ENCODE data around the gene CCL17. TPM values are rescaled to one million over a fixed set of nuclear protein-coding genes. Genes with fewer than 3 reads are reported as not detected.
"Not testable (repeated sequence)": the region's sequence is repeated elsewhere in the genome, so short reads cannot be mapped to it uniquely, and the experiment has no call there.

CCL17 gene
- total and polyA plus RNA-seq, 5 donors = not detected

DNA sequence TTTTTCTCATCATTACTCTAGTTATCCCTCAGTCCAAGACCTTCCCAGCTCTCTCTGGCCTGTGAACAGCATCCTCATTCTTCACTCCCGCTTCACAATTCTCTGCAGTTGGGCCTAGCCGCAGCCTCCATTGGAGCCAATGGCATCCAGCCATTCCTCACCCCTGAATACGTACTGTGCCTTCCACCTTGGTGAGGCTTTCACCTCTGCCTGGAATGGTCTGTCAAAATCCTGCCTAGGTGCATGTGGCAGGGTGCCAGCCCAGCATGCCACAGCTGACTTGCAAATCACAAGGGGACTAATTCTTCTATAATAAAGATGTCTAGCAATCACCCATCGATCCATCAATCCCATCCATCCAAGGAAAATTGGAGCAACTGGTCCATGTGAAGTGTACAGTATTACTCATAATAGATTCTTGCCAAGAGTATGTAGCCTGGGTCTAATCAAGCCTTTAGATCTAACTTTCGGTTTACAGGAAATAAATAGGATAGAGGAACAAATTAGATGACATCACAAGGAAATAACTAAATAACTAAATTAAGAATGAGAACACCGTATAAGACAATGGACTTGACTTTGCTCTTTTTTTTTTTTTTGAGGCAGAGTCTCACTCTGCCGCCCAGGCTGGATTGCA, 37.3 kb upstream of the CCL17 start:
- 65% methylated on average over 7 of the region's 7 CpGs for WGBS
- no peaks in the 10 kb centered on the region for H3K9me3 ChIP-seq (ENCODE audit: control insufficient read depth, low read length)
- ATAC-seq = no peak
- no peak overlapping the region for H3K4me3 ChIP-seq (ENCODE audit: low read length)
- intact Hi-C loops (cut with DNase I) = no loop called here
- H3K27me3 ChIP-seq (ENCODE audit: control insufficient read depth, insufficient read depth) = no peaks in the 10 kb centered on the region
- no peak overlapping the region for H3K27ac ChIP-seq (ENCODE audit: low read length)
- H3K4me1 ChIP-seq (ENCODE audit: control insufficient read depth, insufficient read depth, low read length) = no peaks in the 10 kb centered on the region
- no peak for DNase-seq

DNA sequence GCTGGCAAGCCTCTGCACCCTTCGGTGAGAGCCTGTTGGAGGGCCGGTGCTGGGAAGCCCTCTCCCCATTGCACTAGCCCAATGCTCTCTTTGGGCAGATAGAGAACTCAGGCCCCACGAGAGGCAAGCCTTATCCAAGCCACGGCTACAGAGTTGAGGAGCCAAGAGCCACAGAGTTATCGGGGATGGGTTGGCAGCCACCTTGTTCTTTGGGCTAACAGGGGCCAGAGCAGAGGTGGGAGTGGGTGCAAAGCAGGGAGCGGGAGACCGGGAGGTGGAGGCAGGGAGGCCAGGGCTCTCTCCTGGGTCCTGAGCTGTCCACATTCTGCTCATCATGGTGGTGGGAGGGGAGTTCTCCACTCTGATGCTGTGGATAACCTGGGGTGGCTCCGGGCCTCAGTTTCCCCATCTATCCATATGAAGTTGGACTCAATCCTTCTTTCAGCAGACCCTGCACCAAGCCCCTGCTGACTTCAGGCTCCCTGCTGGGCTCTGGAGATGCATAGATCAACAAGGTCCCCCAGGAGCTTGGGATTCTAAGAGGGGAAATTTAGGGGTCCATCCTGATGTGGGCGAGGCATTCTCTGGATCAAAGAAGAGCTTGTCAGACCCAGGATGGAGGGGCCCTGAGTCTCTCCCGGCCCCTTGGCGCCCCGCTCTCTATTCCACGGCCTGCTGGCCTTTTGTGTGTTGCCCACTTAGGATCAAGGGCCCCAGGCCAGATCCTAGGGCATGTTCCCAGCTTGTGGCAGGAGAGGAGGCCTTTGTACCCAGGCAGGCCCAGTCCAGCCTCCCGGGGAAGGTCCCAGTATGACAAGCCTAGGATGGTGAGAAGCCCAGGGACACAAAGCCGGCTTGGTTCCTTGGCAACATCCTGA, 32.8 kb upstream of the CCL17 start:
- no peak for ATAC-seq
- Histone ChIP-seq H3K27ac (ENCODE audit: low read length) (peak overlapping the region; percentile 51), H3K4me3 (ENCODE audit: low read length) (no peak overlapping the region), H3K4me1 (ENCODE audit: control insufficient read depth, insufficient read depth, low read length) (no peaks in the 10 kb centered on the region), H3K27me3 (ENCODE audit: control insufficient read depth, insufficient read depth) (no peaks in the 10 kb centered on the region), H3K9me3 (ENCODE audit: control insufficient read depth, low read length) (no peaks in the 10 kb centered on the region)
- intact Hi-C loops (cut with DNase I) = no loop called here
- DNase-seq = no peak
- 70% methylated on average over 15 of the region's 15 CpGs for WGBS

DNA sequence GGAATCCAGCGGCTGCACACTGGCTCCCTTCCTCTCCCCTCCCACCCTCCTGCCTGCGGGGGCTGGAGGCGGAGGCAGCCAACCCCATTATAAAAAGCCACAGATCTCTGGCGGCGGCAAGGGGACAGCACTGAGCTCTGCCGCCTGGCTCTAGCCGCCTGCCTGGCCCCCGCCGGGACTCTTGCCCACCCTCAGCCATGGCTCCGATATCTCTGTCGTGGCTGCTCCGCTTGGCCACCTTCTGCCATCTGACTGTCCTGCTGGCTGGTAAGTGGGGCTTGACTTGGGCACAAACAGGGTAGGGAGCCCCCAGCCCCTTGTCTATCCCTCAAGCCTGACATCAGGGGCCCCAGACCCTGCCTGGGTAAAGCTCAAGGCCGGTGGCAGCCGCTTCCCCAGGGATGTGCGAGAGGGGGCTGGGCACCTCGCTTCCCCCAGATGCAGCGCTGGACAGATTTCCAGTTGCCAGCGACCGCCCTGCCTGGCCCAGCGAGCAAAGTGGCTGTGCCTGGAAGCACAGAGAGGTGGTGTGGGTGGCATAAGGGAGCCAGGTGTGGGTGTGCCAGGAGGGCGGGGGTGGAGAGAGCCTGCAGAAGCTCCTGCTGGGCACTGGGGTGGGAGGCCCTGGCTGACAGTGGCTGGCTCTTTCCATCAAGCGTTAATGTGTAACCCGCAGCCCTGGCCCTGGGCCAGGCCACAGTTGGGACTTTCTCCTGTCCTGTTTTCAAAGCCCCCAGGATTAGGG, 32.0 kb upstream of the CCL17 start, which contains the start of gene CX3CL1:
Gene CX3CL1 (plus strand): TSS at position 119 of the 745 bp plus-strand sequence. CDS start 79 bp downstream, at position 198.
- Histone ChIP-seq H3K9me3 (ENCODE audit: control insufficient read depth, low read length) (no peaks in the 10 kb centered on the region), H3K4me1 (ENCODE audit: control insufficient read depth, insufficient read depth, low read length) (no peaks in the 10 kb centered on the region), H3K4me3 (ENCODE audit: low read length) (peak within 1 kb of the TSS; percentile 55), H3K27me3 (ENCODE audit: control insufficient read depth, insufficient read depth) (no peaks in the 10 kb centered on the region), H3K27ac (ENCODE audit: low read length) (peak within 1 kb of the TSS; percentile 84)
- WGBS = 13% methylated on average over 23 of the region's 23 CpGs
- ATAC-seq (peak; percentile 91), DNase-seq (peak; percentile 80 to 90 (median 86))
- intact Hi-C loops (cut with DNase I) = no loop called here

DNA sequence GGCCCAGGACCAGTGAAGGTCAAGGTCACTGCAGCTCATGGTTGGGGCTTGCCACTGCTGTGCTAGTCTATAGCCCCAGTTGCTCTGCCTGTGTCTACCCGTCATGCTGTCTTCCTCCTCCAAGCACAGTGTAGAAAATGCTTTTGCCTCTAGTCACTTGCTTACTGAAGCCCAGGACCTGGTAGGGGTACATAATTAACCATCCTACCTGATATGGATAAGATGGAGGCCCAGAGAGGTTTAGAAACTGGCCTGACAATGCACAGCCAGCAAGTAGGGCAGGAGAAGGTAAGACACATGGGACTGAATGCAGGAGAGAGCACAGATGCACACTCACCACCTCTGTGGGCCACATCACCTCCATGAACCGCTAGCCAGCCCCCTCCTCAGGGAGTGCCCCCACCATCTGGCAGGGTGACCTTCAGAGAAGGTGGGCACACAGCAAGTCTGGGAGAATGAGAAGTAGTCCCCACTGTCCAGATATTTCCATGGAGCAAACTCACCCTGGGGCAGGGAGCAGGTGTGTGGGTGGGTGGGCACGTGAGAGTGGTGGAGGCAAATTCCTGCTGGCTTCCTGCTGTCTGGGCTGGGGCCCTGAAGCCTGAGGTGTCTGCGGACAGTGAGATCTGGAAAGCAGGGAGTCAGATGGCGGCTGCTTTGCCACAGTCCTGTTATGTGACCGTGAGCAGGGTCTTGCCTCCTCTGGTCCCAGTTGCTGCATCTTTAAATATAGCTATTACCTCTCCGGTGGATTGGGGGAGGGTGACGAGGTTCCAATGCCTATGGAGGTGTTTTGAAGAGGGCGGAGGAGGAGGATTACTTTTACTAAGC, 31.2 kb upstream of the CCL17 start:
- Histone ChIP-seq H3K27me3 (ENCODE audit: control insufficient read depth, insufficient read depth) (no peaks in the 10 kb centered on the region), H3K9me3 (ENCODE audit: control insufficient read depth, low read length) (no peaks in the 10 kb centered on the region), H3K4me1 (ENCODE audit: control insufficient read depth, insufficient read depth, low read length) (no peaks in the 10 kb centered on the region), H3K27ac (ENCODE audit: low read length) (peak overlapping the region; percentile 84), H3K4me3 (ENCODE audit: low read length) (peak overlapping the region; percentile 55)
- DNase-seq = no peak
- intact Hi-C loops (cut with DNase I) = no loop called here
- 56% methylated on average over 9 of the region's 9 CpGs for WGBS
- peak in 1 of 2 donors; percentile 3 for ATAC-seq

DNA sequence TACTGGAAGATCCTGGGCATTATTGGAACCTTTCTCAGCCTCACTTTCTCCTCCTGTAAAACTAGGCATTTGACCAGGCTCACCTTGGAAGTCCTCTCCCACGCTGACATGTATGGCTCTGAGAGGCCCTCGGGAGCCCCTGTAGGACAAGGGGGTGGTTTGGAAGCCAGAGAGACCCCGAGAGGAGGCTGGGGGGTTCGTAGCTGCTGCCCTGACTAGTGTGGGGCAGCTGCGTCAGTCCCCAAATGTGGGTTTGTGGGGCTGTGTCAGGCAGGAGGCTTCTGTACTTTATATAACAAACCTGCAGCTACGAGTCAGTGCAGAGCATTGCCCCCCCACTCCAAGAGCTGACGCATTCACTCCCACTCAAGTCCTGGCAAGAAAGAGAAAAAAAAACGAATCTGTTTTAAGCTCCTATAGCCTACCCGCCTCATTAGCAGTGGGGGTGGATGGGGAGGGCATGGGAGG, 30.5 kb upstream of the CCL17 start:
- Histone ChIP-seq H3K9me3 (ENCODE audit: control insufficient read depth, low read length) (no peaks in the 10 kb centered on the region), H3K4me1 (ENCODE audit: control insufficient read depth, insufficient read depth, low read length) (no peaks in the 10 kb centered on the region), H3K27ac (ENCODE audit: low read length) (peak overlapping the region; percentile 39), H3K27me3 (ENCODE audit: control insufficient read depth, insufficient read depth) (no peaks in the 10 kb centered on the region), H3K4me3 (ENCODE audit: low read length) (peak overlapping the region; percentile 55)
- 50% methylated on average over 9 of the region's 9 CpGs for WGBS
- intact Hi-C loops (cut with DNase I) = no loop called here
- DNase-seq (no peak), ATAC-seq (peak in 1 of 2 donors; percentile 12)

DNA sequence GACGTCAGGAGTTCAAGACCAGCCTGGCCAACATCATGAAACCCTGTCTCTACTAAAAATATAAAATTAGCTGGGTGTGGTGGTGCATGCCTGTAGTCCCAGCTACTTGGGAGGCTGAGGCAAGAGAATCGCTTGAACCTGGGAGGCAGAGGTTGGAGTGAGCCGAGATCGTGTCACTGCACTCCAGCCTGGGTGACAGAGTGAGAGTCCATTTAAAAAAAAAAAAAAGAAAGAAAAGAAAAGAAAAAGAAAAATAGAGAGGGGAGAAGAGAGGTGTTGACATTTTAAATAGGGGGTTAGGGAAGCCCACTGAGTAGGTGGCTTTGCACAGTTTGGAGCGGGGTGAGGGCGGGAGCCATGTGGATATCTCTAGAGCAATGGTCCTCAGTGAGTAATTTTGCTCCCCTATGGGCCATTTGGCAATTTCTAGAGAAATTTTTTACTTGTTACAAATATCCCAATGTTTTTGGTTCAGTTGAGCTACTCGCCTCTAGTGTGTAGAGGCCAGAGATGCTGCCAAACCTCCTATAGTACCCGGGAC, 29.6 kb upstream of the CCL17 start:
- not testable (repeated sequence) for H3K27me3 ChIP-seq (ENCODE audit: control insufficient read depth, insufficient read depth); H3K4me1 ChIP-seq (ENCODE audit: control insufficient read depth, insufficient read depth, low read length); H3K4me3 ChIP-seq (ENCODE audit: low read length)

DNA sequence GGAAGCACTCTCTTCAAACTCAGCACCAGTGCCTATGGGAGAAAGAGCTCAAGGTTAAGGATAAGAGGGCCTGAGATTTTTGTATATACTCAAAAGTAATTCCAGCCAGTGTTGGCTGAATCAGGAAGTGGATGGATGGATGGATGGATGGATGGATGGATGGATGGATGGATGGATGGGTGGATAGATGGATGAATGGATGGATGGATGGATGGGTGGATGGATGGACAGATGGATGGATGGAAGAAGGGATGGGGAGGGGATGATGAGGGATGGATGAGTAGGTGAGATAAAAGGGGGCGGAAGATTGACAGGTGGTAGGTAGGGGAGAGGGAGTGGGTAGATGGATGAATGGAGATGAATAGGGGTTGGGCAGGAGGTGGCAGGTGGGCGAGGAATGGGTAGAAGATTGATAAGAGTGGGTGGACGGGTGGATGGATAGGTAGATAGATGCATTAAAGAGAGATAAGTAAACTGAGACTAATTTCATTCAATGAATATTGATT, 28.2 kb upstream of the CCL17 start:
- intact Hi-C loops (cut with DNase I) = no loop called here
- 88% methylated on average over 3 of the region's 3 CpGs for WGBS
- no peaks in the 10 kb centered on the region for H3K4me1 ChIP-seq (ENCODE audit: control insufficient read depth, insufficient read depth, low read length)
- no peak overlapping the region for H3K4me3 ChIP-seq (ENCODE audit: low read length)
- H3K27me3 ChIP-seq (ENCODE audit: control insufficient read depth, insufficient read depth) = no peaks in the 10 kb centered on the region
- ATAC-seq (no peak), DNase-seq (no peak)
- H3K9me3 ChIP-seq (ENCODE audit: control insufficient read depth, low read length) = no peaks in the 10 kb centered on the region
- H3K27ac ChIP-seq (ENCODE audit: low read length) = no peak overlapping the region

More for the DNA sequence above, 29.6 kb upstream of the CCL17 start:
- H3K27ac ChIP-seq (ENCODE audit: low read length); H3K9me3 ChIP-seq (ENCODE audit: control insufficient read depth, low read length); DNase-seq; ATAC-seq; intact Hi-C loops (cut with DNase I): not testable (repeated sequence)
- 74% methylated on average over 8 of the region's 8 CpGs for WGBS

DNA sequence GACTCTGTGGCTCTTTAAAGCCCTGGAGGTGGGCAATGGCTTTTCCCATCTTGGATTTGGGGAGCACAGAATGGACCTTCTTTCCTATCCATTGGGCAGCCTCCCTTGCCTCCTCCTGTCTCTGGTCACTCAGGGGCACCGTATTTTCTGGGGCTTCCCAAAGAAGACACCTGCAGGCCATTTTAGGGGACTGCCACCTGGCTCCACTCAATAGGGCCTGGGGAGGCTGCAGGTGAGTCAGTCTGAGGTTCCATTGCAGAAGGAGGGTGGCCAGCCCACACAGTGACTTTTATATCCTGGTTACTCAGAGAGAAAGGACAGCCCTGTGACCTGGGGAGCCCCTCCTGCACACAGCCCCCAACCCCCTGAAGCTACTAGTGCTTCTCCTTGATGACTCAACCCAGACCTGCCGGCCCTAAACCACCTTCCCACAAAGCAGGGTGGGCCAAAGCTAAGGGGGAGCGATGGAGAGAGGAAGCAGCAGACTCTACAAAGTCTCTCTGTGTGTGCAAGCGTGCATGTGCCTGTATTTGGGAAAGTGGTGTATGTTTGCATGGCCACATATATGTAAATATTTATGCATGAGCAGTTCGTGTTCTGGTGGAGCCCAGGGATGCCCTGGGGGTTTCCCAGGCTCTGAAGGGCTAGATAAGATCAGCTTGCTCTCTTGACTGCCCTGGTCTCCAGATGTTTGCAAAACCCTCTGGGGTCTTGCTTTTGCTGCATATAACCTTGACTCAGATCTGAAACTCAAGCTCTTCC, 27.3 kb upstream of the CCL17 start:
- 44% methylated on average over 5 of the region's 5 CpGs for WGBS
- H3K27ac ChIP-seq (ENCODE audit: low read length) = no peak overlapping the region
- DNase-seq (no peak), ATAC-seq (no peak)
- intact Hi-C loops (cut with DNase I) = no loop called here
- H3K4me1 ChIP-seq (ENCODE audit: control insufficient read depth, insufficient read depth, low read length) = no peaks in the 10 kb centered on the region
- no peaks in the 10 kb centered on the region for H3K27me3 ChIP-seq (ENCODE audit: control insufficient read depth, insufficient read depth)
- H3K9me3 ChIP-seq (ENCODE audit: control insufficient read depth, low read length) = no peaks in the 10 kb centered on the region
- H3K4me3 ChIP-seq (ENCODE audit: low read length) = no peak overlapping the region

DNA sequence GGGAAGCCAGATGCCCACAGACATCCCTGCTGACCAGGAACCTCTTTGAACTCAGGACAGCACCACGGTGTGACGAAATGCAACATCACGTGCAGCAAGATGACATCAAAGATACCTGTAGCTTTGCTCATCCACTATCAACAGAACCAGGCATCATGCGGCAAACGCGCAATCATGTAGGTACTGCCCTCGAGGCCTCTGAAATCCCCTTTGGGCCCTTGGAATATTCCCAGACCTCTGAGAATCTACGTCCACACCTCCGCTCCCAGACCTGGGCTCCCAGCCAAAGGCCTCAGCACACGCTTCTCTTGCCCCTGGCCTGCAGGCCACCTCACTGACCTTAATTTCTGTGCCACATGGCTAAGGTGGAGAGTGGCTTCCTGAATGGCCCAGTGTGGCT, 25.0 kb upstream of the CCL17 start:
- no peak for ATAC-seq
- Histone ChIP-seq H3K9me3 (ENCODE audit: control insufficient read depth, low read length) (no peaks in the 10 kb centered on the region), H3K4me3 (ENCODE audit: low read length) (no peak overlapping the region), H3K4me1 (ENCODE audit: control insufficient read depth, insufficient read depth, low read length) (no peaks in the 10 kb centered on the region), H3K27me3 (ENCODE audit: control insufficient read depth, insufficient read depth) (no peaks in the 10 kb centered on the region), H3K27ac (ENCODE audit: low read length) (no peak overlapping the region)
- intact Hi-C loops (cut with DNase I) = no loop called here
- 63% methylated on average over 10 of the region's 10 CpGs for WGBS
- DNase-seq = no peak
